Neural progenitor cell (in vitro differentiated cells): Measurements from ENCODE around the gene KIAA1217. TPM values are rescaled to one million over a fixed set of nuclear protein-coding genes. Genes with fewer than 3 reads are reported as not detected.

ENCODE experiments used
- DNase-seq: peaks from one replicate; pipeline ENCODE4 v3.0.0-alpha.2; 2016; ENCODE audit warnings: low spot score
- H2AFZ ChIP-seq: fragments of 200-600 bp; sonication (generic); replicated peaks from 2 replicates; pipeline ENCODE4 v1.6.1; 2016; ENCODE audit warnings: antibody characterized with exemption
- H3F3A ChIP-seq: fragments of 200-600 bp; sonication (generic); 2 replicates; pipeline ENCODE4 v1.6.1; 2016; ENCODE audit warnings: antibody characterized with exemption, low read depth
- H3K27ac ChIP-seq: fragments of 200-600 bp; sonication (generic); 2 replicates; pipeline ENCODE4 v1.5.1; 2016; ENCODE audit warnings: mild to moderate bottlenecking
- H3K27me3 ChIP-seq: fragments of 200-600 bp; sonication (generic); 2 replicates; pipeline ENCODE4 v1.6.1; 2016; ENCODE audit warnings: mild to moderate bottlenecking, moderate library complexity
- H3K36me3 ChIP-seq: fragments of 200-600 bp; sonication (generic); 2 replicates; pipeline ENCODE4 v1.5.1; 2016
- H3K4me1 ChIP-seq: fragments of 200-600 bp; sonication (generic); 2 replicates; pipeline ENCODE4 v1.6.1; 2016; ENCODE audit warnings: mixed run types
- H3K4me2 ChIP-seq: fragments of 200-600 bp; sonication (generic); 2 replicates; pipeline ENCODE4 v1.6.1; 2016
- H3K4me3 ChIP-seq: fragments of 200-600 bp; sonication (generic); 2 replicates; pipeline ENCODE4 v1.5.1; 2016
- H3K79me2 ChIP-seq: fragments of 200-600 bp; sonication (generic); 2 replicates; pipeline ENCODE4 v1.6.1; 2016; ENCODE audit warnings: low read depth
- H3K9ac ChIP-seq: fragments of 200-600 bp; sonication (generic); 2 replicates; pipeline ENCODE4 v1.6.1; 2016
- H3K9me3 ChIP-seq: fragments of 200-600 bp; sonication (generic); 2 replicates; pipeline ENCODE4 v1.5.1; 2016; ENCODE audit warnings: low read depth
- H4K20me1 ChIP-seq: fragments of 200-600 bp; sonication (generic); 2 replicates; pipeline ENCODE4 v1.6.1; 2016; ENCODE audit warnings: low read depth
- H3K27ac Mint-ChIP-seq: 3 replicates; pipeline ENCODE4 v1.8.0; 2021; ENCODE audit warnings: mixed read lengths
- H3K27me3 Mint-ChIP-seq: 2 replicates; pipeline ENCODE4 v1.8.0; 2022; ENCODE audit warnings: low read depth, mild to moderate bottlenecking, inconsistent platforms, moderate library complexity, mixed read lengths; ENCODE audit not compliant: insufficient read depth
- H3K36me3 Mint-ChIP-seq: 3 replicates; pipeline ENCODE4 v1.8.0; 2021; ENCODE audit warnings: mixed read lengths
- H3K4me1 Mint-ChIP-seq: 3 replicates; pipeline ENCODE4 v1.8.0; 2021; ENCODE audit warnings: mixed read lengths
- H3K4me3 Mint-ChIP-seq: 3 replicates; pipeline ENCODE4 v1.8.0; 2021; ENCODE audit warnings: mild to moderate bottlenecking, moderate library complexity, mixed read lengths
- H3K9me3 Mint-ChIP-seq: 3 replicates; pipeline ENCODE4 v1.8.0; 2020; ENCODE audit warnings: mixed read lengths
- CTCF ChIP-seq: fragments of 200-600 bp; sonication (generic); IDR thresholded peaks from 2 replicates; pipeline ENCODE4 v1.5.1; 2017; ENCODE audit warnings: antibody characterized with exemption, mild to moderate bottlenecking
- EZH2 ChIP-seq: fragments of 200-600 bp; sonication (generic); IDR thresholded peaks from 2 replicates; pipeline ENCODE4 v1.6.1; 2017; ENCODE audit warnings: antibody characterized with exemption, mild to moderate bottlenecking, moderate library complexity
- EZH2phosphoT487 ChIP-seq: fragments of 200-600 bp; sonication (generic); IDR thresholded peaks from 2 replicates; pipeline ENCODE4 v1.6.1; 2017; ENCODE audit warnings: antibody characterized with exemption
- total RNA-seq: library from RNA; depleted of rRNA; stranded (reverse); fragments of >200 nt; gene quantifications from 2 replicates; pipeline ENCODE4 v1.2.3, GENCODE V29; 2015; ENCODE audit warnings: low replicate concordance

Gene KIAA1217
- total RNA-seq, 1 donor from 2014 or later = 13.1 TPM

- TF ChIP-seq EZH2 = no peak
- no peak for TF ChIP-seq CTCF
- TF ChIP-seq EZH2phosphoT487 = no peak
- Mint-ChIP-seq H3K27me3 (peaks cover 2% of the 10 kb centered on the region), H3K9me3 (no peaks in the 10 kb centered on the region), H3K4me3 (no peak overlapping the region), H3K4me1 (peaks cover 34% of the 10 kb centered on the region), H3K36me3 (peaks cover 3% of the 10 kb centered on the region), H3K27ac (peak overlapping the region; percentile 65)
- H3K27me3 ChIP-seq = no peaks in the 10 kb centered on the region
- H3K4me1 ChIP-seq = peaks cover 39% of the 10 kb centered on the region
- H3K36me3 ChIP-seq = no peaks in the 10 kb centered on the region
- H3F3A ChIP-seq = peaks cover 28% of the 10 kb centered on the region
- no peak overlapping the region for H3K9ac ChIP-seq
- peak; percentile 30 for DNase-seq
- no peaks in the 10 kb centered on the region for H4K20me1 ChIP-seq
- H2AFZ ChIP-seq = no peak overlapping the region
- no peaks in the 10 kb centered on the region for H3K9me3 ChIP-seq
- H3K4me3 ChIP-seq = peak overlapping the region; percentile 36
- peaks cover 24% of the 10 kb centered on the region for H3K79me2 ChIP-seq
- H3K4me2 ChIP-seq = peak overlapping the region; percentile 73
- H3K27ac ChIP-seq = peak overlapping the region; percentile 90
Observed at GRCh38 chr10:24255881-24256311, 47.0 kb downstream of the KIAA1217 start.

GRCh38 chr10:24256619-24257107 lies 47.7 kb downstream of the KIAA1217 start:
- Histone ChIP-seq H3K27me3 (no peaks in the 10 kb centered on the region), H3K27ac (peak overlapping the region; percentile 90), H4K20me1 (no peaks in the 10 kb centered on the region), H3K79me2 (peaks cover 29% of the 10 kb centered on the region), H3K36me3 (no peaks in the 10 kb centered on the region), H3K4me1 (peaks cover 33% of the 10 kb centered on the region), H2AFZ (no peak overlapping the region), H3K4me2 (peak overlapping the region; percentile 73), H3K9me3 (no peaks in the 10 kb centered on the region), H3F3A (peaks cover 20% of the 10 kb centered on the region), H3K4me3 (peak overlapping the region; percentile 36), H3K9ac (no peak overlapping the region)
- Mint-ChIP-seq H3K36me3 (peaks cover 3% of the 10 kb centered on the region), H3K9me3 (peaks cover 1% of the 10 kb centered on the region), H3K4me3 (no peak overlapping the region), H3K4me1 (peaks cover 32% of the 10 kb centered on the region), H3K27ac (no peak overlapping the region), H3K27me3 (peaks cover 2% of the 10 kb centered on the region)
- DNase-seq = no peak
- no peak for TF ChIP-seq EZH2phosphoT487
- TF ChIP-seq CTCF = no peak
- no peak for TF ChIP-seq EZH2

- peaks cover 2% of the 10 kb centered on the region for H3K27me3 Mint-ChIP-seq
- Histone ChIP-seq H3K9ac (no peak overlapping the region), H3K9me3 (no peaks in the 10 kb centered on the region), H4K20me1 (no peaks in the 10 kb centered on the region), H3K27me3 (no peaks in the 10 kb centered on the region), H3K27ac (no peak overlapping the region), H3K79me2 (peaks cover 34% of the 10 kb centered on the region), H3K4me3 (no peak overlapping the region), H3F3A (peaks cover 16% of the 10 kb centered on the region), H3K4me1 (peaks cover 30% of the 10 kb centered on the region), H3K36me3 (no peaks in the 10 kb centered on the region), H3K4me2 (no peak overlapping the region), H2AFZ (no peak overlapping the region)
- H3K9me3 Mint-ChIP-seq = peaks cover 6% of the 10 kb centered on the region
- peaks cover 3% of the 10 kb centered on the region for H3K36me3 Mint-ChIP-seq
- no peak overlapping the region for H3K27ac Mint-ChIP-seq
- no peak for DNase-seq
- no peak overlapping the region for H3K4me3 Mint-ChIP-seq
- TF ChIP-seq EZH2 = no peak
- no peak for TF ChIP-seq CTCF
- no peak for TF ChIP-seq EZH2phosphoT487
- H3K4me1 Mint-ChIP-seq = peaks cover 34% of the 10 kb centered on the region
Observed at GRCh38 chr10:24257588-24257987, 48.6 kb downstream of the KIAA1217 start.
